ENCODE data around the gene SLIT3. TPM values are rescaled to one million over a fixed set of nuclear protein-coding genes. Genes with fewer than 3 reads are reported as not detected.
A peak's percentile ranks its signal among the peaks of the same experiment; 100 is the strongest.
"Not testable (repeated sequence)": the region's sequence is repeated elsewhere in the genome, so short reads cannot be mapped to it uniquely, and the experiment has no call there.

SLIT3 gene
- total RNA-seq, 1 experiment from 2014 or later: 0.92 TPM

- Histone ChIP-seq H2BK20ac (ENCODE audit: low read depth, low read length, poor library complexity, severe bottlenecking) (no peak overlapping the region), H2AFZ (ENCODE audit: low read length) (no peak overlapping the region)
- H3K36me3 Mint-ChIP-seq (ENCODE audit: insufficient read depth in 1 of 3, low read depth in 3 of 3): peaks cover 3 to 15% (median 3%) of the 10 kb centered on the region in 3 experiments
Measured at GRCh38 chr5:168642019-168642418, 658.9 kb downstream of the SLIT3 start.

GRCh38 chr5:168638846-168639245 is 662.1 kb downstream of the SLIT3 start:
- not testable (repeated sequence) for H3K4me2 ChIP-seq (ENCODE audit: insufficient read depth, insufficient read length, low read length); H3K79me1 ChIP-seq (ENCODE audit: insufficient read depth, low read depth, low read length, poor library complexity, severe bottlenecking); H3K23ac ChIP-seq (ENCODE audit: insufficient read length, low read depth, low read length); H3K9ac ChIP-seq (ENCODE audit: extremely low read depth, insufficient read length, low read length); H2BK120ac ChIP-seq (ENCODE audit: low read depth, low read length, poor library complexity, severe bottlenecking); H3K27me3 Mint-ChIP-seq (ENCODE audit: low read depth); DNase-seq; H3K18ac ChIP-seq (ENCODE audit: insufficient read length, low read depth, low read length); H3K79me2 ChIP-seq (ENCODE audit: insufficient read depth, low read length); H3K27ac ChIP-seq (ENCODE audit: insufficient read length, low read depth, low read length); H3K27me3 ChIP-seq (ENCODE audit: insufficient read depth, low read length); H3T11ph ChIP-seq (ENCODE audit: low read length); H2BK20ac ChIP-seq (ENCODE audit: low read depth, low read length, poor library complexity, severe bottlenecking); H3K23me2 ChIP-seq (ENCODE audit: insufficient read length, low read depth, low read length, poor library complexity, severe bottlenecking); H4K8ac ChIP-seq (replicated peaks; ENCODE audit: insufficient read length, low read depth, low read length); H2BK5ac ChIP-seq (ENCODE audit: insufficient read length, low read length); H2AK5ac ChIP-seq (ENCODE audit: insufficient read length, low read length); H2BK15ac ChIP-seq (ENCODE audit: low read depth, low read length); H4K5ac ChIP-seq (ENCODE audit: insufficient read length, low read depth, low read length); H2BK12ac ChIP-seq (ENCODE audit: insufficient read length, low read depth, low read length); H4K20me1 ChIP-seq (ENCODE audit: control insufficient read depth, insufficient read depth, insufficient read length); H4K91ac ChIP-seq (ENCODE audit: insufficient read length, low read depth, low read length); H3K56ac ChIP-seq (ENCODE audit: insufficient read length, low read depth, low read length); H2AFZ ChIP-seq (ENCODE audit: low read length); H3K4me3 Mint-ChIP-seq; H3K4ac ChIP-seq (ENCODE audit: low read depth, low read length); H3K14ac ChIP-seq (ENCODE audit: insufficient read depth, low read length); H3K4me1 ChIP-seq (ENCODE audit: insufficient read depth, low read length); H3K9me3 ChIP-seq (ENCODE audit: control insufficient read depth, low read depth, low read length)
- Mint-ChIP-seq H3K9me3 (peaks cover 15 to 22% of the 10 kb centered on the region in 2 experiments; a peak in 4 of 5 replicates), H3K27ac (peak overlapping the region in 1 of 3 experiments; percentile 76; a peak in 1 of 7 replicates), H3K4me1 (peaks cover 13 to 16% of the 10 kb centered on the region in 2 experiments), H3K36me3 (ENCODE audit: insufficient read depth in 1 of 3, low read depth in 3 of 3) (peaks cover 0 to 17% (median 0%) of the 10 kb centered on the region in 3 experiments; a peak in 4 of 7 replicates)
- no CpG with 5 or more reads among the region's 3 CpGs for WGBS (ENCODE audit: extremely low coverage, insufficient read length, low lambda C conversion rate)

More at GRCh38 chr5:168642019-168642418, 658.9 kb downstream of the SLIT3 start:
- Histone ChIP-seq H4K91ac (ENCODE audit: insufficient read length, low read depth, low read length) (no peak overlapping the region), H2BK120ac (ENCODE audit: low read depth, low read length, poor library complexity, severe bottlenecking) (no peak overlapping the region), H4K5ac (ENCODE audit: insufficient read length, low read depth, low read length) (no peak overlapping the region), H4K8ac (replicated peaks; ENCODE audit: insufficient read length, low read depth, low read length) (no peak overlapping the region), H3K9me3 (ENCODE audit: control insufficient read depth, low read depth, low read length) (no peaks in the 10 kb centered on the region), H3K56ac (ENCODE audit: insufficient read length, low read depth, low read length) (no peak overlapping the region), H3K9ac (ENCODE audit: extremely low read depth, insufficient read length, low read length) (no peak overlapping the region), H2BK5ac (ENCODE audit: insufficient read length, low read length) (no peak overlapping the region), H3K4ac (ENCODE audit: low read depth, low read length) (no peak overlapping the region), H3K79me2 (ENCODE audit: insufficient read depth, low read length) (no peaks in the 10 kb centered on the region), H3K23me2 (ENCODE audit: insufficient read length, low read depth, low read length, poor library complexity, severe bottlenecking) (no peaks in the 10 kb centered on the region), H3K4me2 (ENCODE audit: insufficient read depth, insufficient read length, low read length) (no peak overlapping the region), H3K27me3 (ENCODE audit: insufficient read depth, low read length) (no peaks in the 10 kb centered on the region), H2BK12ac (ENCODE audit: insufficient read length, low read depth, low read length) (no peak overlapping the region), H4K20me1 (ENCODE audit: control insufficient read depth, insufficient read depth, insufficient read length) (no peaks in the 10 kb centered on the region), H2BK15ac (ENCODE audit: low read depth, low read length) (no peak overlapping the region), H3K79me1 (ENCODE audit: insufficient read depth, low read depth, low read length, poor library complexity, severe bottlenecking) (no peaks in the 10 kb centered on the region), H3K14ac (ENCODE audit: insufficient read depth, low read length) (no peak overlapping the region), H3T11ph (ENCODE audit: low read length) (no peak overlapping the region), H3K27ac (ENCODE audit: insufficient read length, low read depth, low read length) (no peak overlapping the region), H3K23ac (ENCODE audit: insufficient read length, low read depth, low read length) (no peak overlapping the region), H2AK5ac (ENCODE audit: insufficient read length, low read length) (no peak overlapping the region), H3K4me1 (ENCODE audit: insufficient read depth, low read length) (no peaks in the 10 kb centered on the region), H3K18ac (ENCODE audit: insufficient read length, low read depth, low read length) (no peak overlapping the region)
- no peak for DNase-seq
- H3K9me3 Mint-ChIP-seq: peaks cover 13 to 15% of the 10 kb centered on the region in 2 experiments
- WGBS (ENCODE audit: extremely low coverage, insufficient read length, low lambda C conversion rate): 100% methylated on average over 1 of the region's 1 CpG
- no peak overlapping the region for H3K4me3 Mint-ChIP-seq
- H3K4me1 Mint-ChIP-seq: peaks cover 9 to 10% of the 10 kb centered on the region in 2 experiments; a peak in 3 of 4 replicates
- no peak overlapping the region for H3K27ac Mint-ChIP-seq
- no peak for TF ChIP-seq CTCF (conservative IDR thresholded peaks at IDR 0.05)
- no peaks in the 10 kb centered on the region for H3K27me3 Mint-ChIP-seq (ENCODE audit: low read depth)
